RKO (cell line): ENCODE data around the gene RALGPS2.

Experiments used
- DNase-seq: peaks from one replicate; pipeline ENCODE4 v3.0.0-alpha.2; 2016; ENCODE audit warnings: low spot score

The RALGPS2 gene

GRCh38 chr1:178964469-178965330 is 239.7 kb downstream of the RALGPS2 start:
- DNase-seq = no peak

GRCh38 chr1:178966312-178966711 is 241.3 kb downstream of the RALGPS2 start:
- DNase-seq = no peak

- no peak for DNase-seq
Observed at GRCh38 chr1:178969226-178969987, 244.4 kb downstream of the RALGPS2 start.

- DNase-seq = no peak
Observed at GRCh38 chr1:178970184-178970583, 245.1 kb downstream of the RALGPS2 start.
